ENCODE data around the gene CARD16.
"Not testable (repeated sequence)": the region's sequence is repeated elsewhere in the genome, so short reads cannot be mapped to it uniquely, and the experiment has no call there.

Gene CARD16

GRCh38 chr11:105046898-105047579 lies 1.9 kb upstream of the CARD16 start:
- H3K4me3 ChIP-seq (ENCODE audit: low read depth, low read length) = no peak overlapping the region
- H3K36me3 ChIP-seq = no peaks in the 10 kb centered on the region
- no peaks in the 10 kb centered on the region for H3K4me1 ChIP-seq
- no peaks in the 10 kb centered on the region; the same call in 1 of the 2 replicates for H3K9me3 ChIP-seq
- no peak for TF ChIP-seq CTCF (IDR thresholded peaks at IDR 0.05; ENCODE audit: low read depth, low read length)
- DNase-seq = no peak
- no peaks in the 10 kb centered on the region for H3K27me3 ChIP-seq

- DNase-seq = no peak
- Histone ChIP-seq H3K4me3 (ENCODE audit: low read depth, low read length) (no peak overlapping the region), H3K36me3 (no peaks in the 10 kb centered on the region), H3K27me3 (no peaks in the 10 kb centered on the region), H3K9me3 (no peaks in the 10 kb centered on the region; the same call in 1 of the 2 replicates), H3K4me1 (no peaks in the 10 kb centered on the region)
- no peak for TF ChIP-seq CTCF (IDR thresholded peaks at IDR 0.05; ENCODE audit: low read depth, low read length)
These were observed 651 bp upstream of the CARD16 start for GRCh38 chr11:105045676-105046296.

DNA sequence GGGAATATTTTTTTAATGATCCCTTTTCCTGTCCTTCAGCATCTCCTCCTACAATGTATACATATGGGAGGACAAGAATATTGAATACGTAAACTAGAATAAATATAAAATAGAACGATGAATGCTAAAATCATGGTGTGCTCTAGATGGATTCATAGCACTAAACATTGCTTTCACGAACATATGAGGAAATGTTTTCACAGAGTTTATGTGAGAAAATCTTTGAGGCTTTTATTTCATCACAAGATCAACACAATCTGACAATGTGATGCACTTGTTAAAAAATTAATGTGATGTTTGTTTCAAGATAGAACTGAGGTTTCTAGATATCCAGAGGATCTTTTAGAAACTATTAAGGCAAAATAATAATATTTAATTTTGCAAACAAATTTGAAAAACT lies 3.0 kb downstream of the CARD16 start:
- Histone ChIP-seq H3K4me3 (ENCODE audit: low read depth, low read length) (no peak overlapping the region), H3K36me3 (no peaks in the 10 kb centered on the region), H3K27me3 (no peaks in the 10 kb centered on the region), H3K4me1 (no peaks in the 10 kb centered on the region), H3K9me3 (no peaks in the 10 kb centered on the region)
- DNase-seq = no peak
- TF ChIP-seq CTCF (IDR thresholded peaks at IDR 0.05; ENCODE audit: low read depth, low read length) = no peak

- no peaks in the 10 kb centered on the region for H3K4me1 ChIP-seq
- TF ChIP-seq CTCF (IDR thresholded peaks at IDR 0.05; ENCODE audit: low read depth, low read length) = no peak
These were observed 4.4 kb downstream of the CARD16 start for GRCh38 chr11:105040703-105041102.

DNA sequence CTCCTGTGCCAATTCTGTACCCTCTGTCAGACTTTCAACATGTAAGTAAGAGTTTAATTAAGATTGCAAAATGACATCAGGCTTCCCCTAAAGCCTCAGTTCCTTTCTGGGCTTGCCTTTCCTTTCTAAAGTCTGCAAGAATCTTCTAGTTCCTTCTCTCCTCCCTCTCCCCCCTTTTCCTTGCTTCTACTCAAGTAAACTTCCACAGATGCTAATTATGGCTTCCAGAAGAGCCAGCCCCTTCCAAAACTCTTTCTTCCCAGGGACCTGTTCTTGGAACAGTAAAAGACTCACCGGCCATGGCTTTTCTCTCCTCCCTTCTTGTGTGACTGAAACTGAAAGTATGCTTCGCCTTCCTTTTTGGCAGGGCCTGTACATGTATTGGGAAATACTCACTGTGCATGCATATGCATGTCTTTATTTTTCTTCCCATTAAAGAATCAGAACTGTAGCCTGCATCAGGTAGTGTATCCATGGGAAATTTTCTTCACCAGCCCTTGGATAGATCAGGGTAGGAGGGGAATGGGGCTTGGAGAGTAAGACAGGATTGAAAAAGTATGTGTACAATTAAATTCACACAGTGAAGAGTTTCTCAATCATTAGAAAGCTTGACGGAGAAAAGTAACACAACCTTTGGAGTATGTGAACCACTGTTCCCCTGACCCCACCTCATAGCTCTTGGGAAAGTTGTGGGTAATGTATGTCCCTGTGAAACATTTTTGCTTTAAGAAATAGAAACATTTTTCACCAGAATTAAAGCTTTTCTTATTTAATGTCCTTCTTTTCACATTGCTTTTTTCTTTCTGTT lies 10.1 kb downstream of the CARD16 start, which contains the start of gene CASP1:
CASP1 (minus strand) TSS at position 332 of the 808 bp plus-strand sequence; CDS start at position 301, 31 bp downstream.
- no peaks in the 10 kb centered on the region for H3K27me3 ChIP-seq
- no peak for TF ChIP-seq CTCF (IDR thresholded peaks at IDR 0.05; ENCODE audit: low read depth, low read length)
- no peaks in the 10 kb centered on the region for H3K9me3 ChIP-seq
- H3K36me3 ChIP-seq = no peaks in the 10 kb centered on the region
- no peak within 1 kb of the TSS for H3K4me3 ChIP-seq (ENCODE audit: low read depth, low read length)
- DNase-seq = no peak
- no peaks in the 10 kb centered on the region for H3K4me1 ChIP-seq

More at GRCh38 chr11:105040703-105041102, 4.4 kb downstream of the CARD16 start:
- Histone ChIP-seq H3K27me3 (no peaks in the 10 kb centered on the region), H3K4me3 (ENCODE audit: low read depth, low read length) (no peak overlapping the region), H3K9me3 (no peaks in the 10 kb centered on the region), H3K36me3 (no peaks in the 10 kb centered on the region)
- DNase-seq = no peak

DNA sequence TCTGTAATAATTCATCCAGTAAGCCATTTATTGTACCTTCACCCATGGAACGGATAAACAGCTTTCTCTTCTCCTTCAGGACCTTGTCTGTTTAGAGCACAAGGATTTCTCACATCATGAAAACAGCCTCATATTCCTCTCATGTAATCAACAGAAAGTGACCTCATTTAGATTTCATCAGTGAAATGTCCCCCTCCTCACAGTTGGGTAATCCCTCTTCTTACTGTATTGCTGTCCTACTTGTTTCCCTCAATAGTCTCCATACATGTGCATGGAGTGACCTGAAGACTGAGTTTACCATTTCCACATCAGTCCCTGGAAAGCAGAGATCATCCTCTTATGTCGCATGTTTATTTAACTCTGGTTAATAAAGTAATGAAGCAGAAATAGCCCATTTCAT lies 10.7 kb downstream of the CARD16 start:
- H3K9me3 ChIP-seq; DNase-seq; H3K36me3 ChIP-seq; H3K4me3 ChIP-seq (ENCODE audit: low read depth, low read length); H3K27me3 ChIP-seq; H3K4me1 ChIP-seq: not testable (repeated sequence)
